Astrocyte (in vitro differentiated cells and primary cell): ENCODE data around the gene DOK5.

Experiments used
- EZH2 ChIP-seq: IDR thresholded peaks from 2 replicates; pipeline ENCODE4 v1.6.1; 2012; ENCODE audit warnings: mild to moderate bottlenecking, low read length, inconsistent platforms; ENCODE audit not compliant: insufficient read depth
- TF ChIP-seq, protein P1 (sequence below): IDR thresholded peaks from 2 replicates; pipeline ENCODE4 v1.5.1; 2011; ENCODE audit warnings: low read depth, mild to moderate bottlenecking, inconsistent platforms, low read length, moderate library complexity; ENCODE audit not compliant: insufficient read depth

DNA sequence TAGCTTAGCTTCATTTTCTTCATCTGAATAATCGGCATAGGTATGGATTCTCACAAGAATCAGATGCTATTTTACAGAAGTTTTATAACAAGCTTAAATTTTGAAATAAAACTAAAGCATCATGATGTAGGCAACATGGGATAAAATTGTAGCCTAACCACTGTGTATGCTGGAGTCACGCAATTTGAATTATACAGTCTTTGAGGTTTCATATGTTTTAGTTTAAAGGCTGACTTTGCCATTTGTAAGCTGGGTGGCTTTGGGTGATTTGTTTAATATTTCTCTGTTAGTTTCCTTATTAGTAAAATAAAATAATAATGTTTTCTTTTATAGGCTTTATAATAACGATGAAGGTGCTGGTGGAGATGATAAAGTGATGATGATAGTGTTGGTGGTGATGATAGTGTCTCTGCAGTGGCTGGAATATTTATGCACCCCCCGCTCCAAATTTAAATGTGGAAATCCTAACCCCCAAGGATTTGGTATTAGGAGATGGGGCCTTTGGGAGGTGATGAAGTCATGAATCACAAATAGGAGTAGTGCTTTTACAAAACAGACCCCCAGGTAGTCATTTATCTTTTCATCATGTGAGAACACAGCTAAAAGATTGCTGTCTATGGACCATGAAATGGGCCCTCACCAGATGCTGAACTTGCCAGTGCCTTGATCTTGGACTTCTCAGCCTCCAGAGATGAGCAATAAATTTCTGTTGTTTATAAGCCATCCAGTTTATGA lies 42.0 kb downstream of the DOK5 start:
- TF ChIP-seq, protein P1, sequence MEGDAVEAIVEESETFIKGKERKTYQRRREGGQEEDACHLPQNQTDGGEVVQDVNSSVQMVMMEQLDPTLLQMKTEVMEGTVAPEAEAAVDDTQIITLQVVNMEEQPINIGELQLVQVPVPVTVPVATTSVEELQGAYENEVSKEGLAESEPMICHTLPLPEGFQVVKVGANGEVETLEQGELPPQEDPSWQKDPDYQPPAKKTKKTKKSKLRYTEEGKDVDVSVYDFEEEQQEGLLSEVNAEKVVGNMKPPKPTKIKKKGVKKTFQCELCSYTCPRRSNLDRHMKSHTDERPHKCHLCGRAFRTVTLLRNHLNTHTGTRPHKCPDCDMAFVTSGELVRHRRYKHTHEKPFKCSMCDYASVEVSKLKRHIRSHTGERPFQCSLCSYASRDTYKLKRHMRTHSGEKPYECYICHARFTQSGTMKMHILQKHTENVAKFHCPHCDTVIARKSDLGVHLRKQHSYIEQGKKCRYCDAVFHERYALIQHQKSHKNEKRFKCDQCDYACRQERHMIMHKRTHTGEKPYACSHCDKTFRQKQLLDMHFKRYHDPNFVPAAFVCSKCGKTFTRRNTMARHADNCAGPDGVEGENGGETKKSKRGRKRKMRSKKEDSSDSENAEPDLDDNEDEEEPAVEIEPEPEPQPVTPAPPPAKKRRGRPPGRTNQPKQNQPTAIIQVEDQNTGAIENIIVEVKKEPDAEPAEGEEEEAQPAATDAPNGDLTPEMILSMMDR, result no peak
- no peak for TF ChIP-seq EZH2
